ENCODE results near the gene KRT72.

Gene KRT72

GRCh38 chr12:52629281-52630007 is 28.2 kb upstream of the KRT72 start:
- DNase-seq, result no peak

- no peak for DNase-seq
Observed at GRCh38 chr12:52628841-52629240, 27.6 kb upstream of the KRT72 start.

- no peak for DNase-seq
Observed at GRCh38 chr12:52628111-52628507, 26.8 kb upstream of the KRT72 start.

- DNase-seq, result no peak
Observed at GRCh38 chr12:52627395-52628110, 26.3 kb upstream of the KRT72 start.

GRCh38 chr12:52622349-52622748 is 21.1 kb upstream of the KRT72 start:
- DNase-seq, result no peak

GRCh38 chr12:52618866-52619265 is 17.6 kb upstream of the KRT72 start:
- DNase-seq, result no peak

GRCh38 chr12:52618216-52618615 is 17.0 kb upstream of the KRT72 start, which contains the start of gene KRT73:
Gene KRT73 (minus strand): TSS chr12:52618559. CDS start chr12:52618524, 35 bp downstream.
- no peak for DNase-seq

GRCh38 chr12:52617403-52617785 is 16.1 kb upstream of the KRT72 start:
- no peak for DNase-seq

GRCh38 chr12:52616680-52617402 is 15.6 kb upstream of the KRT72 start:
- DNase-seq, result no peak

- no peak for DNase-seq
Observed at GRCh38 chr12:52615912-52616311, 14.6 kb upstream of the KRT72 start.

- DNase-seq, result no peak
Observed at GRCh38 chr12:52615208-52615868, 14.1 kb upstream of the KRT72 start.

GRCh38 chr12:52614381-52615207 is 13.3 kb upstream of the KRT72 start:
- DNase-seq, result no peak

- no peak for DNase-seq
Observed at GRCh38 chr12:52613384-52614030, 12.2 kb upstream of the KRT72 start.

- no peak for DNase-seq
Observed at GRCh38 chr12:52612431-52613383, 11.4 kb upstream of the KRT72 start.

- DNase-seq, result no peak
Observed at GRCh38 chr12:52611080-52611468, 9.8 kb upstream of the KRT72 start.

GRCh38 chr12:52608826-52609630 is 7.8 kb upstream of the KRT72 start:
- no peak for DNase-seq

- DNase-seq, result no peak
Observed at GRCh38 chr12:52608161-52608560, 6.9 kb upstream of the KRT72 start.

- no peak for DNase-seq
Observed at GRCh38 chr12:52607314-52607713, 6.1 kb upstream of the KRT72 start.

GRCh38 chr12:52606581-52607218 is 5.4 kb upstream of the KRT72 start:
- no peak for DNase-seq

All from NCI-H2171 (cell line).